Diencephalon (tissue), 1 donor: ENCODE results near the gene PRSS38. TPM values are rescaled to one million over a fixed set of nuclear protein-coding genes. Genes with fewer than 3 reads are reported as not detected.

Experiments used
- total RNA-seq: library from RNA; depleted of rRNA; stranded (reverse); fragments of >200 nt; gene quantifications from one replicate; pipeline ENCODE4 v1.2.3, GENCODE V29; 2014

Gene PRSS38
- total RNA-seq = not detected

DNA sequence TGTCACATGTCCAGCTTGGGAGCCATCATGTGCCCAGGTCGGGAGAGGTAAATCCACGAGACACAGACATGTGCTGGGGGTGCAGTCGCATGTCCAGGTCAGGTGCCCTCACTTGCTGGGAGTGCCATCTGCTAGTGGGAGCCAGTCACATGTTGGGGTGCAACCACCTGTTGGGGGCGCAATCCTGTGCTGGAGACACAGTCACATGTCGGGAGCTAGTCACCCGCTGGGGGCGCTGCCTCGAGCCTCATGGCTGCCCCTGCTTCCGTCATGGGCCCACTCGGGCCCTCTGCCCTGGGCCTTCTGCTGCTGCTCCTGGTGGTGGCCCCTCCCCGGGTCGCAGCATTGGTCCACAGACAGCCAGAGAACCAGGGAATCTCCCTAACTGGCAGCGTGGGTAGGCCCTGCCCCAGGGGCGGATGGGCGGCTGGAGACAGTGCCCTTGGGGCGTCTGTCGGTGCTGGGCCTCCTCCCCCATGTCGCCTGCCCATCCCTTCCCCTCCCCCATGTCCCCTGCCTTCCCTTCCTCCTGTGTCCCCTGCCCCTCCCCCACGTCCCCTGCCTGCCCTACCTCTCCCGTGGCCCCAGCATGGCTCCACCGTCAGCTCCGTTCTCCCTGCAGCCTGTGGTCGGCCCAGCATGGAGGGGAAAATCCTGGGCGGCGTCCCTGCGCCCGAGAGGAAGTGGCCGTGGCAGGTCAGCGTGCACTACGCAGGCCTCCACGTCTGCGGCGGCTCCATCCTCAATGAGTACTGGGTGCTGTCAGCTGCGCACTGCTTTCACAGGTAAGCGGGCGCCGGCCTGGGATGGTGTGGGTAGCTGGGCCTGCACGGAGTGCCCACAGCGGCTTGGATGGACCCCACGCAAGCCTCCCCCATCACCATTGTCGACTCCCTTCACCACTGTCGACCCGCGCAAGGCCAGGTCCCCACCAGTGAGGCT, at the start of gene PRSS38:
TSS of gene PRSS38 (plus strand) at position 208 of the 942 bp plus-strand sequence. CDS start at position 250, 42 bp downstream.

Other genes starting within 250 kb of the PRSS38 start
- gene JMJD4, start 80.4 kb upstream of the PRSS38 start, total RNA-seq = 11.8 TPM
- 74.0 TPM for gene SNAP47, start 80.2 kb upstream of the PRSS38 start, total RNA-seq
- 2.8 TPM for gene WNT9A, start 132.3 kb downstream of the PRSS38 start, total RNA-seq
- gene WNT3A, start 191.3 kb downstream of the PRSS38 start, total RNA-seq = not detected